ENCODE measurements around the gene COL19A1.
"Not testable (repeated sequence)": the region's sequence is repeated elsewhere in the genome, so short reads cannot be mapped to it uniquely, and the experiment has no call there.

COL19A1 gene

GRCh38 chr6:69965974-69966373 lies 99.6 kb downstream of the COL19A1 start:
- not testable (repeated sequence) for DNase-seq (ENCODE audit: low read depth in 2 of 2)

GRCh38 chr6:69973138-69973537 lies 106.8 kb downstream of the COL19A1 start:
- DNase-seq (ENCODE audit: low read depth in 2 of 2) = no peak

GRCh38 chr6:69973763-69974162 lies 107.4 kb downstream of the COL19A1 start:
- DNase-seq (ENCODE audit: low read depth in 2 of 2) = no peak

GRCh38 chr6:69974193-69974592 lies 107.8 kb downstream of the COL19A1 start:
- DNase-seq (ENCODE audit: low read depth in 2 of 2) = no peak

GRCh38 chr6:69976591-69977090 lies 110.3 kb downstream of the COL19A1 start:
- no peak for DNase-seq (ENCODE audit: low read depth in 2 of 2)

GRCh38 chr6:69980624-69981023 lies 114.3 kb downstream of the COL19A1 start:
- DNase-seq (ENCODE audit: low read depth in 2 of 2) = no peak

GRCh38 chr6:69984506-69984905 lies 118.2 kb downstream of the COL19A1 start:
- no peak for DNase-seq (ENCODE audit: low read depth in 2 of 2)

GRCh38 chr6:69985180-69985579 lies 118.8 kb downstream of the COL19A1 start:
- DNase-seq (ENCODE audit: low read depth in 2 of 2) = no peak

GRCh38 chr6:69987550-69987949 lies 121.2 kb downstream of the COL19A1 start:
- DNase-seq (ENCODE audit: low read depth in 2 of 2) = no peak

- no peak for DNase-seq (ENCODE audit: low read depth in 2 of 2)
These were observed 122.2 kb downstream of the COL19A1 start for GRCh38 chr6:69988458-69989126.

- DNase-seq (ENCODE audit: low read depth in 2 of 2) = no peak
These were observed 127.9 kb downstream of the COL19A1 start for GRCh38 chr6:69994251-69994650.

- DNase-seq (ENCODE audit: low read depth in 2 of 2) = no peak
These were observed 141.8 kb downstream of the COL19A1 start for GRCh38 chr6:70008189-70008588.

- DNase-seq (ENCODE audit: low read depth in 2 of 2) = not testable (repeated sequence)
These were observed 144.0 kb downstream of the COL19A1 start for GRCh38 chr6:70010339-70010738.

GRCh38 chr6:70023201-70023600 lies 156.8 kb downstream of the COL19A1 start:
- not testable (repeated sequence) for DNase-seq (ENCODE audit: low read depth in 2 of 2)

- DNase-seq (ENCODE audit: low read depth in 2 of 2) = no peak
These were observed 161.9 kb downstream of the COL19A1 start for GRCh38 chr6:70028246-70028645.

- DNase-seq (ENCODE audit: low read depth in 2 of 2) = no peak
These were observed 162.6 kb downstream of the COL19A1 start for GRCh38 chr6:70028926-70029325.

- DNase-seq (ENCODE audit: low read depth in 2 of 2) = no peak
These were observed 167.4 kb downstream of the COL19A1 start for GRCh38 chr6:70033781-70034180.

- no peak for DNase-seq (ENCODE audit: low read depth in 2 of 2)
These were observed 171.1 kb downstream of the COL19A1 start for GRCh38 chr6:70037445-70037844.

GRCh38 chr6:70040766-70041165 lies 174.4 kb downstream of the COL19A1 start:
- DNase-seq (ENCODE audit: low read depth in 2 of 2) = no peak

- no peak for DNase-seq (ENCODE audit: low read depth in 2 of 2)
These were observed 175.1 kb downstream of the COL19A1 start for GRCh38 chr6:70041411-70041810.

- no peak for DNase-seq (ENCODE audit: low read depth in 2 of 2)
These were observed 179.1 kb downstream of the COL19A1 start for GRCh38 chr6:70045413-70045812.

- no peak for DNase-seq (ENCODE audit: low read depth in 2 of 2)
These were observed 185.1 kb downstream of the COL19A1 start for GRCh38 chr6:70051197-70052124.
